K562 (cell line): ENCODE results near the gene ERCC1. TPM values are rescaled to one million over a fixed set of nuclear protein-coding genes. Genes with fewer than 3 reads are reported as not detected.

ENCODE experiments used
- ATAC-seq: fragments of 200-7000 bp; cut with Tn5 transposase; 3 replicates; pipeline ENCODE4 v1.9.1; 2020; ENCODE audit warnings: moderate library complexity
- BruUV-seq: library from RNA; stranded (reverse); fragments of 400-500 nt; replicated peaks from 2 replicates; lab custom pipeline; 2021; lab: Mats Ljungman, UMichigan
- CTCF ChIA-PET: fragments of 300-600 bp; formaldehyde crosslinking; extraction: SDS; loops from one replicate; lab custom pipeline; 2021; ENCODE audit warnings: low intra/inter-chr PET ratio; lab: Yijun Ruan, JAX
- POLR2A ChIA-PET: fragments of 300-600, 350-650 bp; sonication (Branson Sonifier 250); formaldehyde crosslinking; extraction: SDS; loops from one replicate; lab custom pipeline; 2021; ENCODE audit warnings: antibody characterized with exemption, inconsistent platforms; lab: Yijun Ruan, JAX
- DNase-seq, 4 experiments: peaks; one replicate each; pipeline versions ENCODE4 v3.0.0 to v3.0.0-alpha.2; 2011 to 2018; ENCODE audit warnings: low spot score in 3 of 4, mixed read lengths in 3 of 4; ENCODE audit errors: extremely low read depth in 1 of 4
- FAIRE-seq: peaks from 2 replicates; lab custom pipeline; 2011; peaks lifted over from hg19 to GRCh38; lab: Jason Lieb, UNC
- H2AFZ ChIP-seq: 2 replicates; pipeline ENCODE4 v1.6.0; 2011; ENCODE audit warnings: low read depth, low read length, control low read depth, inconsistent platforms
- H3K27ac ChIP-seq: fragments of 200-600 bp; 3 replicates; pipeline ENCODE4 v1.8.0; 2011; ENCODE audit warnings: low read depth, mild to moderate bottlenecking, control low read depth, inconsistent platforms, low read length, moderate library complexity, mixed read lengths; ENCODE audit errors: extremely low read depth
- H3K27me3 ChIP-seq, 2 experiments: fragments of 300-600 bp in 1 of 2; 2 replicates in 1 of 2; 3 replicates in 1 of 2; pipeline versions ENCODE4 v1.6.0 to v1.8.0; 2011; ENCODE audit warnings: inconsistent platforms in 2 of 2, low read length in 2 of 2, mild to moderate bottlenecking in 1 of 2, mixed read lengths in 1 of 2, moderate library complexity in 1 of 2; ENCODE audit not compliant: control insufficient read depth in 2 of 2, insufficient read depth in 2 of 2
- H3K36me3 ChIP-seq: fragments of 300-600 bp; 3 replicates; pipeline ENCODE4 v1.8.0; 2011; ENCODE audit warnings: mild to moderate bottlenecking, low read length, inconsistent platforms; ENCODE audit not compliant: control insufficient read depth, insufficient read depth
- H3K4me1 ChIP-seq, 2 experiments: fragments of 200-600 bp in 1 of 2; replicated peaks in 1 of 2; 2 replicates in 1 of 2; 3 replicates in 1 of 2; pipeline versions ENCODE4 v1.5.1 to v1.8.0; 2011; ENCODE audit warnings: inconsistent platforms in 2 of 2, low read length in 2 of 2, mild to moderate bottlenecking in 1 of 2, mixed read lengths in 1 of 2, moderate library complexity in 1 of 2; ENCODE audit not compliant: control insufficient read depth in 2 of 2, insufficient read depth in 2 of 2
- H3K4me2 ChIP-seq: 2 replicates; pipeline ENCODE4 v1.6.1; 2011; ENCODE audit warnings: low read length, control low read depth, inconsistent platforms, mixed read lengths; ENCODE audit not compliant: insufficient read depth
- H3K4me3 ChIP-seq: fragments of 200-600 bp; sonication (generic), shearing (Covaris generic); 2 replicates; pipeline ENCODE4 v1.5.1; 2016; ENCODE audit warnings: control low read depth, inconsistent platforms
- H3K79me2 ChIP-seq: fragments of 200-600 bp; 3 replicates; pipeline ENCODE4 v1.8.0; 2011; ENCODE audit warnings: low read length, inconsistent platforms; ENCODE audit not compliant: control insufficient read depth, insufficient read depth
- H3K9ac ChIP-seq, 2 experiments: 2 replicates each; pipeline versions ENCODE4 v1.6.0 to v1.6.1; 2011; ENCODE audit warnings: low read depth in 2 of 2, low read length in 2 of 2, control low read depth in 1 of 2, inconsistent platforms in 1 of 2, mild to moderate bottlenecking in 1 of 2, mixed read lengths in 1 of 2; ENCODE audit not compliant: insufficient read depth in 1 of 2
- H3K9me1 ChIP-seq: one replicate; pipeline ENCODE4 v1.6.0; 2011; ENCODE audit warnings: inconsistent platforms, mild to moderate bottlenecking, low read length, moderate library complexity; ENCODE audit not compliant: control insufficient read depth, insufficient read depth
- H3K9me3 ChIP-seq: replicated peaks from 2 replicates; pipeline ENCODE4 v1.5.1; 2011; ENCODE audit warnings: low read depth, low read length, inconsistent platforms; ENCODE audit not compliant: control insufficient read depth, insufficient read depth
- H4K20me1 ChIP-seq: replicated peaks from 2 replicates; pipeline ENCODE4 v1.6.1; 2011; ENCODE audit warnings: low read length, inconsistent platforms, mixed read lengths; ENCODE audit not compliant: control insufficient read depth, insufficient read depth
- ARNT ChIP-seq, 2 experiments: fragments of 450-650 bp; IDR thresholded peaks; 2 replicates each; pipeline ENCODE4 v1.6.1; 2016; ENCODE audit warnings: mild to moderate bottlenecking in 1 of 2
- BRCA1 ChIP-seq, 2 experiments: fragments of 450-650 bp in 1 of 2; sonication (generic) in 1 of 2; formaldehyde crosslinking in 1 of 2; IDR thresholded peaks; 2 replicates each; pipeline versions ENCODE4 v1.5.0 to v1.6.1; 2017 to 2020; ENCODE audit warnings: mild to moderate bottlenecking in 1 of 2, missing genetic modification reagents in 1 of 2
- CREM ChIP-seq: IDR thresholded peaks from 2 replicates; pipeline ENCODE4 v1.6.1; 2014; ENCODE audit warnings: antibody characterized with exemption, low read depth
- FOXJ2 ChIP-seq: fragments of 200-800 bp; sonication (Bioruptor generic); IDR thresholded peaks from 2 replicates; pipeline ENCODE4 v1.6.1; 2016; ENCODE audit warnings: missing genetic modification characterization, missing compliant biosample characterization
- FOXP4 ChIP-seq: sonication (generic); formaldehyde crosslinking; IDR thresholded peaks from 2 replicates; pipeline ENCODE4 v1.8.0; 2022; ENCODE audit warnings: mild to moderate bottlenecking, missing genetic modification reagents, borderline replicate concordance
- HLTF ChIP-seq: fragments of 450-650 bp; IDR thresholded peaks from 2 replicates; pipeline ENCODE4 v1.6.1; 2016
- MIER1 ChIP-seq: fragments of 450-650 bp; IDR thresholded peaks from 2 replicates; pipeline ENCODE4 v1.6.1; 2016; ENCODE audit warnings: antibody characterized with exemption, mild to moderate bottlenecking, low read depth
- SNIP1 ChIP-seq: fragments of 450-650 bp; IDR thresholded peaks from 2 replicates; pipeline ENCODE4 v1.7.1; 2017; ENCODE audit warnings: low read depth, mild to moderate bottlenecking
- SRSF9 ChIP-seq: fragments of 200-400 bp; formaldehyde crosslinking; IDR thresholded peaks from 2 replicates; pipeline ENCODE4 v1.6.1; 2017; ENCODE audit warnings: low read depth, low read length, borderline replicate concordance
- TFAM ChIP-seq: fragments of 250-450 bp; sonication (Bioruptor Pico); conservative IDR thresholded peaks from 2 replicates; pipeline ENCODE4 v1.5.0; 2021; ENCODE audit warnings: mild to moderate bottlenecking, moderate library complexity
- ZBED1 ChIP-seq: IDR thresholded peaks from 2 replicates; pipeline ENCODE4 v1.6.1; 2014
- ZFX ChIP-seq: sonication (generic); formaldehyde crosslinking; IDR thresholded peaks from 2 replicates; pipeline ENCODE4 v1.8.0; 2022; ENCODE audit warnings: mild to moderate bottlenecking, missing genetic modification reagents, moderate library complexity
- WGBS: fragments of 100-300 bp; shearing (Covaris generic); methylation state at CpG from one replicate; pipeline ENCODE4 v1.1.6; 2016; ENCODE audit warnings: low coverage, mixed read lengths; ENCODE audit not compliant: insufficient coverage; ENCODE audit errors: missing lambda C conversion rate; 5-methylcytosine and 5-hydroxymethylcytosine counted together
- in situ Hi-C: fragments of 300-500 bp; cut with MboI; formaldehyde crosslinking; loops from 4 replicates; pipeline ENCODE4 v1.15.0; 2018; ENCODE audit warnings: inconsistent platforms, mixed read lengths
- intact Hi-C: fragments of 100-400 bp; cut with micrococcal nuclease; formaldehyde crosslinking; loops from 2 replicates; pipeline ENCODE4 v1.14.2; 2022
- polyA plus RNA-seq, 8 experiments: library from polyadenylated mRNA; depleted of rRNA in 4 of 8; stranded (reverse) in 5 of 8; unstranded in 3 of 8; fragments of >200 nt; fragmentation: Nextera tagmentation in 2 of 8; fragmentation: Illumina TruSeq in 1 of 8; extraction: Ambion mirVana in 2 of 8; extraction: Trizol in 1 of 8; gene quantifications; 2 replicates each; pipeline versions ENCODE4 v1.2.1 to v1.2.3, GENCODE V29; 2011 to 2014; ENCODE audit warnings: inconsistent platforms in 1 of 8, missing spikeins in 1 of 8
- total RNA-seq, 7 experiments: library from RNA; depleted of rRNA in 6 of 7; stranded (reverse); fragments of >200 nt in 6 of 7; fragmentation: Illumina TruSeq in 2 of 7; extraction: Trizol in 2 of 7; gene quantifications; 2 replicates each; pipeline versions ENCODE4 v1.2.1 to v1.2.3, GENCODE V29; 2011 to 2021; ENCODE audit warnings: low replicate concordance in 1 of 7
- TF ChIP-seq, protein P1 (sequence below): IDR thresholded peaks from 3 replicates; pipeline ENCODE4 v1.6.1; 2011; ENCODE audit warnings: borderline replicate concordance, mild to moderate bottlenecking, moderate library complexity; ENCODE audit not compliant: insufficient read length; ENCODE audit errors: extremely low read depth
- TF ChIP-seq, protein P2 (sequence below): fragments of 200-400 bp; formaldehyde crosslinking; IDR thresholded peaks from 2 replicates; pipeline ENCODE4 v1.6.1; 2017; ENCODE audit warnings: mild to moderate bottlenecking, low read depth, low read length, moderate library complexity

ERCC1 gene
- total and polyA plus RNA-seq, 9 of the 15 experiments (the other 6 are each of a cell fraction or from before 2014, with no cell fraction given), result 9.3 to 92.6 (median 60.0) TPM

- Histone ChIP-seq H3K9me1 (no peaks in the 10 kb centered on the region), H3K36me3 (no peaks in the 10 kb centered on the region), H3K9ac (peak overlapping the region; percentile 82 to 93; a peak in 3 of 4 replicates), H3K27me3 (no peaks in the 10 kb centered on the region), H3K4me1 (peaks cover 38 to 56% of the 10 kb centered on the region in 2 experiments), H3K79me2 (no peaks in the 10 kb centered on the region), H2AFZ (peak overlapping the region; percentile 91), H3K4me3 (no peak overlapping the region), H4K20me1 (0 out of 2 replicates have a peak, but pooled peaks cover 4% of the 10 kb centered on the region), H3K9me3 (no peaks in the 10 kb centered on the region), H3K4me2 (peak overlapping the region; percentile 81), H3K27ac (peak overlapping the region; percentile 93)
- WGBS, result 51% methylated on average over 8 of the region's 9 CpGs
- in situ Hi-C loops, result loop anchor here (5.0 kb wide), 1 partner anchor 36 kb away; no protein-coding TSS in a partner anchor
- BruUV-seq, result no TSS peak
- ChIA-PET CTCF (interaction anchor here (0.6 to 6.4 kb wide), 3 partner anchors 38 to 202 kb away, joined by 6 to 179 read pairs (median 17); no protein-coding TSS in a partner anchor), POLR2A (interaction anchor here (0.6 to 3.6 kb wide), 9 partner anchors 9 to 439 kb away, joined by 3 to 51 read pairs (median 3); partner anchors contain the start of genes FOSB and GIPR)
- DNase-seq, result peak; percentile 45 to 79 (median 57)
- ATAC-seq, result peak; percentile 23
- intact Hi-C loops, result loop anchor here (5.0 kb wide), 1 partner anchor 201 kb away; no protein-coding TSS in a partner anchor
- FAIRE-seq, result peak; percentile 91
- TF ChIP-seq ZBED1 (no peak), CREM (peak; percentile 15; the same call in 1 of the 2 replicates), SNIP1 (no peak), ARNT (IDR thresholded peaks at IDR 0.05) (no peak), ZFX (CRISPR knock-in tag) (peak; percentile 41; the same call in 1 of the 2 replicates), HLTF (no peak), FOXJ2 (no peak), TFAM (no peak), SRSF9 (no peak), FOXP4 (no peak), MIER1 (no peak), BRCA1 (IDR thresholded peaks at IDR 0.05) (no peak), BRCA1 (CRISPR knock-in tag; IDR thresholded peaks at IDR 0.05) (no peak)
- TF ChIP-seq, protein P1, sequence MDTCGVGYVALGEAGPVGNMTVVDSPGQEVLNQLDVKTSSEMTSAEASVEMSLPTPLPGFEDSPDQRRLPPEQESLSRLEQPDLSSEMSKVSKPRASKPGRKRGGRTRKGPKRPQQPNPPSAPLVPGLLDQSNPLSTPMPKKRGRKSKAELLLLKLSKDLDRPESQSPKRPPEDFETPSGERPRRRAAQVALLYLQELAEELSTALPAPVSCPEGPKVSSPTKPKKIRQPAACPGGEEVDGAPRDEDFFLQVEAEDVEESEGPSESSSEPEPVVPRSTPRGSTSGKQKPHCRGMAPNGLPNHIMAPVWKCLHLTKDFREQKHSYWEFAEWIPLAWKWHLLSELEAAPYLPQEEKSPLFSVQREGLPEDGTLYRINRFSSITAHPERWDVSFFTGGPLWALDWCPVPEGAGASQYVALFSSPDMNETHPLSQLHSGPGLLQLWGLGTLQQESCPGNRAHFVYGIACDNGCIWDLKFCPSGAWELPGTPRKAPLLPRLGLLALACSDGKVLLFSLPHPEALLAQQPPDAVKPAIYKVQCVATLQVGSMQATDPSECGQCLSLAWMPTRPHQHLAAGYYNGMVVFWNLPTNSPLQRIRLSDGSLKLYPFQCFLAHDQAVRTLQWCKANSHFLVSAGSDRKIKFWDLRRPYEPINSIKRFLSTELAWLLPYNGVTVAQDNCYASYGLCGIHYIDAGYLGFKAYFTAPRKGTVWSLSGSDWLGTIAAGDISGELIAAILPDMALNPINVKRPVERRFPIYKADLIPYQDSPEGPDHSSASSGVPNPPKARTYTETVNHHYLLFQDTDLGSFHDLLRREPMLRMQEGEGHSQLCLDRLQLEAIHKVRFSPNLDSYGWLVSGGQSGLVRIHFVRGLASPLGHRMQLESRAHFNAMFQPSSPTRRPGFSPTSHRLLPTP, result no peak
- TF ChIP-seq, protein P2, sequence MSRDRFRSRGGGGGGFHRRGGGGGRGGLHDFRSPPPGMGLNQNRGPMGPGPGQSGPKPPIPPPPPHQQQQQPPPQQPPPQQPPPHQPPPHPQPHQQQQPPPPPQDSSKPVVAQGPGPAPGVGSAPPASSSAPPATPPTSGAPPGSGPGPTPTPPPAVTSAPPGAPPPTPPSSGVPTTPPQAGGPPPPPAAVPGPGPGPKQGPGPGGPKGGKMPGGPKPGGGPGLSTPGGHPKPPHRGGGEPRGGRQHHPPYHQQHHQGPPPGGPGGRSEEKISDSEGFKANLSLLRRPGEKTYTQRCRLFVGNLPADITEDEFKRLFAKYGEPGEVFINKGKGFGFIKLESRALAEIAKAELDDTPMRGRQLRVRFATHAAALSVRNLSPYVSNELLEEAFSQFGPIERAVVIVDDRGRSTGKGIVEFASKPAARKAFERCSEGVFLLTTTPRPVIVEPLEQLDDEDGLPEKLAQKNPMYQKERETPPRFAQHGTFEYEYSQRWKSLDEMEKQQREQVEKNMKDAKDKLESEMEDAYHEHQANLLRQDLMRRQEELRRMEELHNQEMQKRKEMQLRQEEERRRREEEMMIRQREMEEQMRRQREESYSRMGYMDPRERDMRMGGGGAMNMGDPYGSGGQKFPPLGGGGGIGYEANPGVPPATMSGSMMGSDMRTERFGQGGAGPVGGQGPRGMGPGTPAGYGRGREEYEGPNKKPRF, result no peak
Observed at GRCh38 chr19:45440873-45441654, 17.3 kb upstream of the ERCC1 start.
